NT2/D1 (cell line): ENCODE data around the gene AP5Z1.

Experiments
- SUZ12 ChIP-seq: IDR thresholded peaks from 2 replicates; pipeline ENCODE4 v1.6.1; 2011; ENCODE audit not compliant: insufficient read length, insufficient read depth; ENCODE audit errors: extremely low read depth
- YY1 ChIP-seq: IDR thresholded peaks from 2 replicates; pipeline ENCODE4 v1.6.1; 2011; ENCODE audit not compliant: insufficient read length, insufficient read depth

DNA sequence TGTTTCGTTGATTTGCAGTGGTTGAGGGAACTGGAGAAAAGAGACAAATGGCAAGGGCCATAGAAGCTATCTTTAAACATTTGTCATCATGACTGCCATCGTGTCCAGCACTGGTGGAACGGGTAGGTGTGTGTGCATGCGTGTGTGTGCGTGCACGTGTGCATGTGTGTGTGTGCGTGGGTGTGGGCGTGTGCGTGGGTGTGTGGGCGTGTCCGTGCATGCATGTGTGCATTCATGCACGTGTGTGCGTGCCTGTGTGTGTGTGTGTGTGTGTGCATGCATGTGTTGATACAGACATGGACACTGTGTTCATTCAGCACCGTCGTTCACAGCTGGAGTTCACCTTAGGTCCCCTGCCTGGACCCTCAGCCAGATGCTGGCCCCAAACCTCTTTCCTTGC, 38.1 kb upstream of the AP5Z1 start:
- TF ChIP-seq SUZ12 (no peak), YY1 (no peak)
